ENCODE results near the gene FYN. TPM values are rescaled to one million over a fixed set of nuclear protein-coding genes. Genes with fewer than 3 reads are reported as not detected.

FYN gene
- total and polyA plus RNA-seq, 2 of the 4 experiments (the other 2 are of a cell fraction), result 30.8 to 36.4 TPM

DNA sequence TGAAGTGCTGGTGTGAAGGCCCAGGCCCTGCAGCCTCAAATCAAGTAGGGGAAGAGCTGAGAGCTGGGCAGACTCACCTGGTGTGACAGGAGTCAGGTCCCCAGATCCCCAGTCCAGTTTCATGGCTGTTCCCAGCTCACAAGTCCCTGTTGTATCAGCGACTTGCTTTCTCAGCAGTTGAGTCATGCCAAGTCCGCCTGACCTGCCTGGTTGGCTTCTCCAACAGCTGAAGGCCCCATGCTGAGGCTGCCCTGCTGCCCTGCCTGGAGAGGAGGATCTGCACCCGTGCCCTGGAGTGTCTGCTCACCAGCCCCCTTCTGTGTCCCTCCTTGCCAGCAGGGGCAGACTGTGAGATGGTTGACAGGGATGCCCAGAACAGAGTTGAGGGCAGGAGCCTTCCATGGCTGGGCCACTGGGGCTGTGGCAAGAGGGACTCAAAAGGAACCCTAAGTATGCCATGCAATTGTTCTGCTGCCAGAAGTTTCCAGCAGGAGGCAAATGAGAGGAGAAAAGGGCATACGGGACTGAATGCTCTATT lies 228.3 kb downstream of the FYN start:
- H2AFZ ChIP-seq (replicated peaks; ENCODE audit: low read length, poor library complexity), result no peak overlapping the region
- no peak overlapping the region for H3K9ac ChIP-seq (ENCODE audit: low read depth, low read length)
- no peak overlapping the region for H4K8ac ChIP-seq (ENCODE audit: low read depth in 2 of 2, low read length in 2 of 2)
- TF ChIP-seq RFX5 (IDR thresholded peaks at IDR 0.05; ENCODE audit: low read depth, low read length) (no peak), RAD21 (IDR thresholded peaks at IDR 0.05; ENCODE audit: low read length) (no peak), FOS (IDR thresholded peaks at IDR 0.05; ENCODE audit: low read depth, low read length) (no peak), CEBPB (IDR thresholded peaks at IDR 0.05; ENCODE audit: low read depth, low read length) (no peak), MAFK (IDR thresholded peaks at IDR 0.05; ENCODE audit: low read depth, low read length) (no peak), MXI1 (IDR thresholded peaks at IDR 0.05; ENCODE audit: borderline replicate concordance, low read depth, low read length) (no peak)
- TF ChIP-seq, protein P1, sequence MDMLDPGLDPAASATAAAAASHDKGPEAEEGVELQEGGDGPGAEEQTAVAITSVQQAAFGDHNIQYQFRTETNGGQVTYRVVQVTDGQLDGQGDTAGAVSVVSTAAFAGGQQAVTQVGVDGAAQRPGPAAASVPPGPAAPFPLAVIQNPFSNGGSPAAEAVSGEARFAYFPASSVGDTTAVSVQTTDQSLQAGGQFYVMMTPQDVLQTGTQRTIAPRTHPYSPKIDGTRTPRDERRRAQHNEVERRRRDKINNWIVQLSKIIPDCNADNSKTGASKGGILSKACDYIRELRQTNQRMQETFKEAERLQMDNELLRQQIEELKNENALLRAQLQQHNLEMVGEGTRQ (IDR thresholded peaks at IDR 0.05; ENCODE audit: low read depth, low read length), result no peak
- TF ChIP-seq, protein P2, sequence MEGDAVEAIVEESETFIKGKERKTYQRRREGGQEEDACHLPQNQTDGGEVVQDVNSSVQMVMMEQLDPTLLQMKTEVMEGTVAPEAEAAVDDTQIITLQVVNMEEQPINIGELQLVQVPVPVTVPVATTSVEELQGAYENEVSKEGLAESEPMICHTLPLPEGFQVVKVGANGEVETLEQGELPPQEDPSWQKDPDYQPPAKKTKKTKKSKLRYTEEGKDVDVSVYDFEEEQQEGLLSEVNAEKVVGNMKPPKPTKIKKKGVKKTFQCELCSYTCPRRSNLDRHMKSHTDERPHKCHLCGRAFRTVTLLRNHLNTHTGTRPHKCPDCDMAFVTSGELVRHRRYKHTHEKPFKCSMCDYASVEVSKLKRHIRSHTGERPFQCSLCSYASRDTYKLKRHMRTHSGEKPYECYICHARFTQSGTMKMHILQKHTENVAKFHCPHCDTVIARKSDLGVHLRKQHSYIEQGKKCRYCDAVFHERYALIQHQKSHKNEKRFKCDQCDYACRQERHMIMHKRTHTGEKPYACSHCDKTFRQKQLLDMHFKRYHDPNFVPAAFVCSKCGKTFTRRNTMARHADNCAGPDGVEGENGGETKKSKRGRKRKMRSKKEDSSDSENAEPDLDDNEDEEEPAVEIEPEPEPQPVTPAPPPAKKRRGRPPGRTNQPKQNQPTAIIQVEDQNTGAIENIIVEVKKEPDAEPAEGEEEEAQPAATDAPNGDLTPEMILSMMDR (conservative IDR thresholded peaks at IDR 0.05; ENCODE audit: low read depth, low read length), result no peak
- no peak overlapping the region for H2AK9ac ChIP-seq (replicated peaks; ENCODE audit: low read depth, low read length, poor library complexity)
- H3K9me1 ChIP-seq (ENCODE audit: insufficient read depth, low read length), result peaks cover 2% of the 10 kb centered on the region; the same call in 1 of the 2 replicates
- ChIA-PET POLR2A (ENCODE audit: unreplicated experiment) (no interaction called here), CTCF (interaction anchor here (0.5 to 1.0 kb wide), 2 partner anchors 10 to 39 kb away, joined by 3 read pairs; partner anchors contain the start of gene TRAF3IP2)
- DNase-seq, result no peak
- no peak overlapping the region for H3K23ac ChIP-seq (ENCODE audit: low read depth, low read length)
- H3K9me3 ChIP-seq (ENCODE audit: control insufficient read depth, insufficient read depth, low read length), result no peaks in the 10 kb centered on the region
- H2BK15ac ChIP-seq (ENCODE audit: low read depth, low read length), result no peak overlapping the region
- no peak for ATAC-seq (ENCODE audit: low read depth)
- no peaks in the 10 kb centered on the region for H3K36me3 ChIP-seq (ENCODE audit: control insufficient read depth, insufficient read depth, low read length)
- no peak overlapping the region for H3K4me3 ChIP-seq (ENCODE audit: insufficient read depth, low read depth, low read length)
- dilution Hi-C loops (cut with HindIII; ENCODE audit: low sequenced_read_pairs, unreplicated experiment) (no loop called here), intact Hi-C loops (cut with micrococcal nuclease) (loop anchor here (5.0 kb wide), 1 partner anchor 228 kb away; no protein-coding TSS in a partner anchor), in situ Hi-C loops (cut with MboI; ENCODE audit: low sequenced_read_pairs) (no loop called here)
- 67% methylated on average over 2 of the region's 4 CpGs; no CpG with 5 or more reads in 1 of the 2 experiments for WGBS, 2 experiments (ENCODE audit: extremely low coverage in 2 of 2, insufficient read length in 1 of 2)
- H4K20me1 ChIP-seq (ENCODE audit: insufficient read depth, low read length), result no peaks in the 10 kb centered on the region
- H3K27me3 ChIP-seq (ENCODE audit: control insufficient read depth, insufficient read depth, low read length), result no peaks in the 10 kb centered on the region
- no peak overlapping the region for H4K91ac ChIP-seq (ENCODE audit: insufficient read depth, low read depth, low read length)
- no peak overlapping the region for H3K4me2 ChIP-seq (ENCODE audit: low read depth, low read length)
- BruUV-seq (replicated peaks), result no TSS peak
- H2AK5ac ChIP-seq (ENCODE audit: low read depth, low read length), result no peak overlapping the region
- no peak overlapping the region for H3K18ac ChIP-seq (ENCODE audit: low read depth, low read length)
- no peak overlapping the region for H4K5ac ChIP-seq (ENCODE audit: low read depth, low read length)
- no peak overlapping the region for H3K14ac ChIP-seq (replicated peaks; ENCODE audit: low read depth, low read length)
- no peak overlapping the region for H2BK20ac ChIP-seq (ENCODE audit: low read depth, low read length)
- no peak overlapping the region for H2BK5ac ChIP-seq (ENCODE audit: low read depth, low read length, poor library complexity, severe bottlenecking)
- H3K4me1 ChIP-seq (ENCODE audit: control insufficient read depth, insufficient read depth, low read length), result no peaks in the 10 kb centered on the region; the same call in none of the 2 replicates
- no peak overlapping the region for H3K4ac ChIP-seq (ENCODE audit: low read depth, low read length)
- no peaks in the 10 kb centered on the region for H3K79me1 ChIP-seq (ENCODE audit: low read depth in 1 of 2, low read length in 2 of 2)
- H3K56ac ChIP-seq (ENCODE audit: extremely low read depth, insufficient read depth, low read length), result no peak overlapping the region
- H3K27ac ChIP-seq (ENCODE audit: insufficient read depth, low read length), result no peak overlapping the region
- no peak overlapping the region for H2BK120ac ChIP-seq (ENCODE audit: low read depth, low read length)

Measured in IMR-90 (cell line).